Measurements from ENCODE around the gene STOX1. TPM values are rescaled to one million over a fixed set of nuclear protein-coding genes. Genes with fewer than 3 reads are reported as not detected.
A peak's percentile ranks its signal among the peaks of the same experiment; 100 is the strongest.

The STOX1 gene
- total and polyA plus RNA-seq, 2 of the 13 experiments (the other 11 are each of a cell fraction or from before 2014, with no cell fraction given): 2.5 to 6.0 TPM

DNA sequence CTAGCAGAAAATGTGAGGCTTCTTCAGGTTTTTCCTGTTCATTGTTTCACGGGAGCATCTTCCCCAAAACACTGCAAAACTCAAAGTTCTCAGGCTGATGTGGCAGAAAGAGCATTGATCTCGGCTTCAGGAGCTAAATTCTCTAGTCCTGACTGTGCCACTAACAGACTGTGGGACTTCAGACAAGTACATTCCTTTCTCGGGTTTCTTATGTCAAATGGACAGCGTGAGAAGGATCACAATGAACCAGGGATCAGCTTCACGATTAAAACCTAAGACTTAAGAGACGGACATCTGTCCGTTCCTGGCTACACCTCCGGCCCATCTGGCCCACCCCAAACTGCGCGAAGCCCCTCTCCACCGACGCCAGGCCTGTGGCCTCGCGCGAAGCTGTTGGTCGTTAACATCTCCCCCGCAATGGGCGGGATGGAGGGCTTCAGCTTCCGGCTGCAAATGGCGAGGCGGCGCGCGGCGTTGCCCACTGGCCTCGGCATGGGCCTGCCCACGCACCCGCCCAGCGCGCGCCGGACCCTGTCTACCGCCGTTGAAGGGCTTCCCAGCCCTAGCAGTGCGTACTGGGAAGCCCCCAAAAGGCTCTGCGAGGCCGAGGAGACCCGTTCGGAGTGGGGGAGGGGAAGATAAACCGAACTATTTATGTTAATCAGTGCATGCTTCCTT, 73.2 kb downstream of the STOX1 start (continued):
- TF ChIP-seq ZNF549 (CRISPR knock-in tag; IDR thresholded peaks at IDR 0.05): 0 out of 2 replicates have a peak, but pooled peaks have one; percentile 47
- no peak for TF ChIP-seq ADNP (CRISPR knock-in tag; IDR thresholded peaks at IDR 0.05)
- TF ChIP-seq BRCA1 (CRISPR knock-in tag; IDR thresholded peaks at IDR 0.05): peak; percentile 55; the same call in 1 of the 2 replicates
- 0 out of 2 replicates have a peak, but pooled peaks have one; percentile 70 for TF ChIP-seq ZNF253 (CRISPR knock-in tag; IDR thresholded peaks at IDR 0.05; ENCODE audit: borderline replicate concordance)
- peak; percentile 62; the same call in 1 of the 2 replicates for TF ChIP-seq CREBL2 (CRISPR knock-in tag; IDR thresholded peaks at IDR 0.05; ENCODE audit: borderline replicate concordance)
- no peak for TF ChIP-seq NFE2L2 (IDR thresholded peaks at IDR 0.05; ENCODE audit: low read length)
- TF ChIP-seq NCOA2 (CRISPR knock-in tag; IDR thresholded peaks at IDR 0.05): peak; percentile 49; the same call in 1 of the 2 replicates
- TF ChIP-seq RFXAP (CRISPR knock-in tag; IDR thresholded peaks at IDR 0.05; ENCODE audit: borderline replicate concordance): peak; percentile 24; the same call in 1 of the 2 replicates
- TF ChIP-seq MXD1 (CRISPR knock-in tag; IDR thresholded peaks at IDR 0.05): peak; percentile 67
- TF ChIP-seq, protein P1, sequence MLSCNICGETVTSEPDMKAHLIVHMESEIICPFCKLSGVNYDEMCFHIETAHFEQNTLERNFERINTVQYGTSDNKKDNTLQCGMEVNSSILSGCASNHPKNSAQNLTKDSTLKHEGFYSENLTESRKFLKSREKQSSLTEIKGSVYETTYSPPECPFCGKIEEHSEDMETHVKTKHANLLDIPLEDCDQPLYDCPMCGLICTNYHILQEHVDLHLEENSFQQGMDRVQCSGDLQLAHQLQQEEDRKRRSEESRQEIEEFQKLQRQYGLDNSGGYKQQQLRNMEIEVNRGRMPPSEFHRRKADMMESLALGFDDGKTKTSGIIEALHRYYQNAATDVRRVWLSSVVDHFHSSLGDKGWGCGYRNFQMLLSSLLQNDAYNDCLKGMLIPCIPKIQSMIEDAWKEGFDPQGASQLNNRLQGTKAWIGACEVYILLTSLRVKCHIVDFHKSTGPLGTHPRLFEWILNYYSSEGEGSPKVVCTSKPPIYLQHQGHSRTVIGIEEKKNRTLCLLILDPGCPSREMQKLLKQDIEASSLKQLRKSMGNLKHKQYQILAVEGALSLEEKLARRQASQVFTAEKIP (CRISPR knock-in tag; IDR thresholded peaks at IDR 0.05; ENCODE audit: borderline replicate concordance): no peak
- TF ChIP-seq ETS1 (CRISPR knock-in tag; IDR thresholded peaks at IDR 0.05): peak; percentile 37; the same call in 1 of the 2 replicates
- TF ChIP-seq KLF9 (CRISPR knock-in tag; IDR thresholded peaks at IDR 0.05; ENCODE audit: low read depth): 0 out of 2 replicates have a peak, but pooled peaks have one; percentile 71
- TF ChIP-seq TP53 (CRISPR knock-in tag; conservative IDR thresholded peaks at IDR 0.05): 0 out of 2 replicates have a peak, but pooled peaks have one; percentile 80
- TF ChIP-seq, protein P2, sequence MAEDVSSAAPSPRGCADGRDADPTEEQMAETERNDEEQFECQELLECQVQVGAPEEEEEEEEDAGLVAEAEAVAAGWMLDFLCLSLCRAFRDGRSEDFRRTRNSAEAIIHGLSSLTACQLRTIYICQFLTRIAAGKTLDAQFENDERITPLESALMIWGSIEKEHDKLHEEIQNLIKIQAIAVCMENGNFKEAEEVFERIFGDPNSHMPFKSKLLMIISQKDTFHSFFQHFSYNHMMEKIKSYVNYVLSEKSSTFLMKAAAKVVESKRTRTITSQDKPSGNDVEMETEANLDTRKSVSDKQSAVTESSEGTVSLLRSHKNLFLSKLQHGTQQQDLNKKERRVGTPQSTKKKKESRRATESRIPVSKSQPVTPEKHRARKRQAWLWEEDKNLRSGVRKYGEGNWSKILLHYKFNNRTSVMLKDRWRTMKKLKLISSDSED (CRISPR knock-in tag; IDR thresholded peaks at IDR 0.05): no peak
- TF ChIP-seq ZNF670 (CRISPR knock-in tag; IDR thresholded peaks at IDR 0.05; ENCODE audit: borderline replicate concordance): peak; percentile 30; the same call in 1 of the 2 replicates
- peak; percentile 87 for TF ChIP-seq ZNF343 (CRISPR knock-in tag; IDR thresholded peaks at IDR 0.05)
- TF ChIP-seq HNRNPK (IDR thresholded peaks at IDR 0.05; ENCODE audit: low read depth, low read length, poor library complexity, severe bottlenecking): no peak
- no peak for TF ChIP-seq ZNF850 (CRISPR knock-in tag; conservative IDR thresholded peaks at IDR 0.05)
- TF ChIP-seq MEIS2 (CRISPR knock-in tag; IDR thresholded peaks at IDR 0.05): no peak
- TF ChIP-seq E2F2 (CRISPR knock-in tag; IDR thresholded peaks at IDR 0.05; ENCODE audit: borderline replicate concordance): no peak
- TF ChIP-seq, protein P3, sequence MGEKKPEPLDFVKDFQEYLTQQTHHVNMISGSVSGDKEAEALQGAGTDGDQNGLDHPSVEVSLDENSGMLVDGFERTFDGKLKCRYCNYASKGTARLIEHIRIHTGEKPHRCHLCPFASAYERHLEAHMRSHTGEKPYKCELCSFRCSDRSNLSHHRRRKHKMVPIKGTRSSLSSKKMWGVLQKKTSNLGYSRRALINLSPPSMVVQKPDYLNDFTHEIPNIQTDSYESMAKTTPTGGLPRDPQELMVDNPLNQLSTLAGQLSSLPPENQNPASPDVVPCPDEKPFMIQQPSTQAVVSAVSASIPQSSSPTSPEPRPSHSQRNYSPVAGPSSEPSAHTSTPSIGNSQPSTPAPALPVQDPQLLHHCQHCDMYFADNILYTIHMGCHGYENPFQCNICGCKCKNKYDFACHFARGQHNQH (CRISPR knock-in tag; IDR thresholded peaks at IDR 0.05): peak; percentile 84; the same call in 1 of the 2 replicates
